Measurements from ENCODE around the gene BDH1. TPM values are rescaled to one million over a fixed set of nuclear protein-coding genes. Genes with fewer than 3 reads are reported as not detected.

BDH1 gene
- total and polyA plus RNA-seq, 2 of the 8 experiments (the other 6 are each of a cell fraction or from before 2014, with no cell fraction given), result 27.2 to 28.1 TPM

GRCh38 chr3:197466586-197467399 lies 89.0 kb downstream of the BDH1 start:
- FAIRE-seq, result no peak
- Histone ChIP-seq H2BK5ac (ENCODE audit: low read depth, low read length) (no peak overlapping the region), H3K36me3 (ENCODE audit: control insufficient read depth in 2 of 4, insufficient read depth in 4 of 4, low read length in 3 of 4) (no peaks in the 10 kb centered on the region), H4K20me1 (replicated peaks in 1 of 2; ENCODE audit: control insufficient read depth in 1 of 2, insufficient read depth in 2 of 2, low read length in 2 of 2) (no peaks in the 10 kb centered on the region), H3K4me2 (ENCODE audit: insufficient read depth in 1 of 2, low read depth in 2 of 2, low read length in 2 of 2) (peak overlapping the region in 1 of 2 experiments; percentile 30; a peak in 2 of 4 replicates), H3K4me1 (replicated peaks in 1 of 4; ENCODE audit: control insufficient read depth in 3 of 4, insufficient read depth in 4 of 4, low read length in 3 of 4) (peaks cover 4 to 15% (median 9%) of the 10 kb centered on the region in 4 experiments), H2BK15ac (ENCODE audit: low read length) (no peak overlapping the region; the same call in 1 of the 2 replicates), H3K14ac (ENCODE audit: insufficient read length) (no peak overlapping the region), H2BK120ac (replicated peaks; ENCODE audit: low read depth, low read length) (no peak overlapping the region), H3K9me3 (ENCODE audit: insufficient read depth in 2 of 2, low read depth in 1 of 2, low read length in 1 of 2) (no peaks in the 10 kb centered on the region), H3K9ac (replicated peaks in 1 of 4; ENCODE audit: extremely low read depth in 1 of 4, low read depth in 3 of 4, low read length in 3 of 4) (no peak overlapping the region; a peak in 1 of 7 replicates), H3K27ac (ENCODE audit: low read depth, low read length) (no peak overlapping the region), H2BK12ac (ENCODE audit: low read depth, low read length) (peak overlapping the region; percentile 12; the same call in 1 of the 2 replicates), H4K91ac (replicated peaks; ENCODE audit: insufficient read length, low read length) (peak overlapping the region; percentile 48), H4K5ac (ENCODE audit: insufficient read length, low read depth, low read length) (no peak overlapping the region), H3K79me1 (ENCODE audit: low read depth, low read length) (no peaks in the 10 kb centered on the region), H2AFZ (ENCODE audit: low read length) (peak overlapping the region; percentile 95), H3K79me2 (ENCODE audit: control insufficient read depth in 1 of 2, insufficient read depth in 2 of 2, low read length in 2 of 2) (no peaks in the 10 kb centered on the region), H2BK20ac (ENCODE audit: low read length) (0 out of 2 replicates have a peak overlapping the region, but pooled peaks have one; percentile 62), H2AK5ac (ENCODE audit: low read depth, low read length) (no peak overlapping the region; the same call in 1 of the 2 replicates), H3K4me3 (ENCODE audit: extremely low read depth in 1 of 4, insufficient read depth in 2 of 4, low read depth in 3 of 4, low read length in 4 of 4) (no peak overlapping the region), H3K23me2 (ENCODE audit: low read depth, low read length) (no peaks in the 10 kb centered on the region), H3K56ac (replicated peaks; ENCODE audit: insufficient read length, low read depth, low read length) (no peak overlapping the region), H3K27me3 (replicated peaks in 1 of 4; ENCODE audit: control insufficient read depth in 3 of 4, extremely low read depth in 1 of 4, insufficient read depth in 3 of 4, low read length in 3 of 4) (peaks cover 0 to 2% (median under 1%) of the 10 kb centered on the region in 4 experiments; a peak in 1 of 7 replicates), H3K23ac (ENCODE audit: insufficient read length) (no peak overlapping the region), H4K8ac (ENCODE audit: extremely low read depth, insufficient read depth, low read length) (0 out of 2 replicates have a peak overlapping the region, but pooled peaks have one; percentile 19), H3K4ac (replicated peaks; ENCODE audit: insufficient read length, low read depth, low read length) (no peak overlapping the region), H3K18ac (ENCODE audit: extremely low read depth, low read length) (no peak overlapping the region; the same call in 1 of the 2 replicates)
- no peak for DNase-seq (ENCODE audit: low read depth in 1 of 2, low spot score in 2 of 2)
- POLR2A ChIA-PET (ENCODE audit: partially characterized antibody), result interaction anchor here (1.4 kb wide), 1 partner anchor 10 kb away, joined by 5 read pairs; no protein-coding TSS in a partner anchor
- CTCF ChIA-PET (ENCODE audit: partially characterized antibody), result interaction anchor here (0.7 to 2.0 kb wide), 6 partner anchors 8 to 210 kb away, joined by 3 to 12 read pairs (median 4); no protein-coding TSS in a partner anchor
- WGBS, 2 experiments (ENCODE audit: extremely low coverage in 1 of 2, insufficient coverage in 1 of 2, insufficient read length in 1 of 2, insufficient replicate concordance in 2 of 2, low coverage in 1 of 2, low lambda C conversion rate in 2 of 2, missing lambda C conversion rate in 1 of 2), result 76% methylated on average over 7 of the region's 7 CpGs; no CpG with 5 or more reads in 1 of the 2 experiments
- TF ChIP-seq RXRA (IDR thresholded peaks at IDR 0.05; ENCODE audit: insufficient read depth, low read depth, low read length), result no peak
- TF ChIP-seq EZH2 (IDR thresholded peaks at IDR 0.05; ENCODE audit: low read depth, low read length, severe bottlenecking), result no peak
- no peak for TF ChIP-seq RBBP5 (IDR thresholded peaks at IDR 0.05; ENCODE audit: borderline replicate concordance, low read depth, low read length)
- no peak for TF ChIP-seq JUND (IDR thresholded peaks at IDR 0.05; ENCODE audit: low read length)
- no peak for TF ChIP-seq TAF1 (IDR thresholded peaks at IDR 0.05; ENCODE audit: low read depth, low read length)
- no peak for TF ChIP-seq KDM5A (IDR thresholded peaks at IDR 0.05; ENCODE audit: low read length)
- TF ChIP-seq PHF8 (conservative IDR thresholded peaks at IDR 0.05; ENCODE audit: low read depth, low read length), result no peak
- TF ChIP-seq, protein P1, sequence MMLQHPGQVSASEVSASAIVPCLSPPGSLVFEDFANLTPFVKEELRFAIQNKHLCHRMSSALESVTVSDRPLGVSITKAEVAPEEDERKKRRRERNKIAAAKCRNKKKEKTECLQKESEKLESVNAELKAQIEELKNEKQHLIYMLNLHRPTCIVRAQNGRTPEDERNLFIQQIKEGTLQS (IDR thresholded peaks at IDR 0.05; ENCODE audit: insufficient read depth, low read depth, low read length), result no peak
- no peak for TF ChIP-seq CREB1 (IDR thresholded peaks at IDR 0.05)
- TF ChIP-seq, protein P2, sequence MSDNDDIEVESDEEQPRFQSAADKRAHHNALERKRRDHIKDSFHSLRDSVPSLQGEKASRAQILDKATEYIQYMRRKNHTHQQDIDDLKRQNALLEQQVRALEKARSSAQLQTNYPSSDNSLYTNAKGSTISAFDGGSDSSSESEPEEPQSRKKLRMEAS (IDR thresholded peaks at IDR 0.05), result no peak
- no peak for TF ChIP-seq KDM1A (IDR thresholded peaks at IDR 0.05; ENCODE audit: borderline replicate concordance, low read length)
